HT1080 (cell line): Measurements from ENCODE around the gene CAMTA1. TPM values are rescaled to one million over a fixed set of nuclear protein-coding genes. Genes with fewer than 3 reads are reported as not detected.
"Not testable (repeated sequence)": the region's sequence is repeated elsewhere in the genome, so short reads cannot be mapped to it uniquely, and the experiment has no call there.

Experiments used
- DNase-seq: peaks from one replicate; pipeline ENCODE4 v3.0.0-alpha.2; 2015; ENCODE audit warnings: low read depth
- total RNA-seq: library from RNA; depleted of rRNA; stranded (reverse); fragments of >200 nt; shearing (Covaris generic); gene quantifications from 2 replicates; pipeline ENCODE4 v1.2.3, GENCODE V29; 2014

Gene CAMTA1
- total RNA-seq, 1 experiment from 2014 or later: 59.2 TPM

GRCh38 chr1:6907201-6907600 lies 121.9 kb downstream of the CAMTA1 start:
- no peak for DNase-seq

GRCh38 chr1:6907676-6908434 lies 122.6 kb downstream of the CAMTA1 start:
- DNase-seq: no peak

- DNase-seq: no peak
Observed at GRCh38 chr1:6909401-6909800, 124.1 kb downstream of the CAMTA1 start.

GRCh38 chr1:6909857-6910256 lies 124.6 kb downstream of the CAMTA1 start:
- no peak for DNase-seq

GRCh38 chr1:6911021-6911941 lies 126.0 kb downstream of the CAMTA1 start:
- no peak for DNase-seq

GRCh38 chr1:6911974-6912373 lies 126.7 kb downstream of the CAMTA1 start:
- no peak for DNase-seq

GRCh38 chr1:6912518-6912917 lies 127.3 kb downstream of the CAMTA1 start:
- DNase-seq: no peak

- DNase-seq: no peak
Observed at GRCh38 chr1:6913086-6913485, 127.8 kb downstream of the CAMTA1 start.

GRCh38 chr1:6914706-6915105 lies 129.5 kb downstream of the CAMTA1 start:
- no peak for DNase-seq

GRCh38 chr1:6915999-6916565 lies 130.8 kb downstream of the CAMTA1 start:
- DNase-seq: no peak

- DNase-seq: no peak
Observed at GRCh38 chr1:6917067-6917466, 131.8 kb downstream of the CAMTA1 start.

- DNase-seq: no peak
Observed at GRCh38 chr1:6918186-6918924, 133.1 kb downstream of the CAMTA1 start.

- no peak for DNase-seq
Observed at GRCh38 chr1:6918925-6919511, 133.8 kb downstream of the CAMTA1 start.

- DNase-seq: not testable (repeated sequence)
Observed at GRCh38 chr1:6921506-6921905, 136.3 kb downstream of the CAMTA1 start.

- DNase-seq: no peak
Observed at GRCh38 chr1:6922096-6922931, 137.1 kb downstream of the CAMTA1 start.

GRCh38 chr1:6923012-6923411 lies 137.8 kb downstream of the CAMTA1 start:
- DNase-seq: no peak

- no peak for DNase-seq
Observed at GRCh38 chr1:6923416-6923815, 138.2 kb downstream of the CAMTA1 start.

GRCh38 chr1:6923955-6924881 lies 139.0 kb downstream of the CAMTA1 start:
- DNase-seq: no peak

GRCh38 chr1:6924891-6925290 lies 139.6 kb downstream of the CAMTA1 start:
- DNase-seq: no peak
